Activated T-helper 17 cell treated with anti-CD3 and anti-CD28 coated beads, Interleukin-2, amount 50 U/mL, for 72 hours (primary cell): ENCODE results near the gene MAP3K20. TPM values are rescaled to one million over a fixed set of nuclear protein-coding genes. Genes with fewer than 3 reads are reported as not detected.

ENCODE experiments used
- ATAC-seq: fragments of 150-1000 bp; cut with Tn5 transposase; replicated peaks from 2 replicates; pipeline ENCODE4 v1.10.0; 2021; ENCODE audit warnings: mild to moderate bottlenecking, moderate library complexity
- H3K27ac Mint-ChIP-seq: one replicate; pipeline ENCODE4 v1.8.0; 2022; ENCODE audit warnings: mixed read lengths
- H3K27me3 Mint-ChIP-seq: one replicate; pipeline ENCODE4 v1.8.0; 2022; ENCODE audit warnings: mixed read lengths
- H3K36me3 Mint-ChIP-seq: one replicate; pipeline ENCODE4 v1.8.0; 2022; ENCODE audit warnings: low read depth, mild to moderate bottlenecking, mixed read lengths
- H3K4me1 Mint-ChIP-seq: one replicate; pipeline ENCODE4 v1.8.0; 2022; ENCODE audit warnings: mixed read lengths
- H3K4me3 Mint-ChIP-seq: one replicate; pipeline ENCODE4 v1.8.0; 2022; ENCODE audit warnings: mild to moderate bottlenecking, mixed read lengths
- H3K9me3 Mint-ChIP-seq: one replicate; pipeline ENCODE4 v1.8.0; 2022; ENCODE audit warnings: mixed read lengths
- total RNA-seq, 2 donors: library from RNA; stranded (reverse); gene quantifications; one replicate each; pipeline ENCODE4 v1.2.3, GENCODE V29; 2022

The MAP3K20 gene
- total RNA-seq, 2 donors from 2014 or later: 11.9 to 21.9 TPM

DNA sequence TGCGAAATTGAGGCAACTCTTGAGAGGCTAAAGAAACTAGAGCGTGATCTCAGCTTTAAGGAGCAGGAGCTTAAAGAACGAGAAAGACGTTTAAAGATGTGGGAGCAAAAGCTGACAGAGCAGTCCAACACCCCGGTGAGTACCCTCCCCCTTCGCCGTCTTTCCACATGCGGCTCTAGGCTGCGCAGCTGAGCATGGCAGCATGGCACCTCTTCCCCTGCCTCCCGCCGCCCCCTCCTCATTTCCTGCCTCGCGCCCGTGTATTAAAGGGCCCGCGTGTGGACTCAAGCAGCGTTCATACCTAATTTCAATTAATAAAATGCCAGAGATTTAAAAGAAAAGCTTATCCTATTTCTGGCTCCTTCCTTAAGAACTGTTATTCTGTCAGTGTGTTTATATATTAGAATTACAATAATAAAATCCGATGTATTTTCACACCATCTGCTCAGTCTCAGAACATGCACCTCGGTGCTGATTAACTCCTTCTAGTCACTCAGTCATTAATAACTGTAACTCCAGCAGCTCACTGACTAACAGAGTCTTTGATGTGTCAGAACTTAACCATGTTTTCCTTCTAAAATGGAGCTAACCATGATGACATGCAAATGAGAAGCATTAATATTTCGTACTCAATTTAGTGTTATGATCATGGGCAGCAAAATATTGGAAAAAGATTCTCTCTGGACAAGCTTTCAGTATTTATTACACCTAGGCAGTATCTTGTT, 141.6 kb downstream of the MAP3K20 start:
- ATAC-seq: no peak
- Mint-ChIP-seq H3K27ac (no peak overlapping the region), H3K36me3 (no peaks in the 10 kb centered on the region), H3K4me1 (no peaks in the 10 kb centered on the region), H3K4me3 (no peak overlapping the region), H3K27me3 (no peaks in the 10 kb centered on the region), H3K9me3 (no peaks in the 10 kb centered on the region)

DNA sequence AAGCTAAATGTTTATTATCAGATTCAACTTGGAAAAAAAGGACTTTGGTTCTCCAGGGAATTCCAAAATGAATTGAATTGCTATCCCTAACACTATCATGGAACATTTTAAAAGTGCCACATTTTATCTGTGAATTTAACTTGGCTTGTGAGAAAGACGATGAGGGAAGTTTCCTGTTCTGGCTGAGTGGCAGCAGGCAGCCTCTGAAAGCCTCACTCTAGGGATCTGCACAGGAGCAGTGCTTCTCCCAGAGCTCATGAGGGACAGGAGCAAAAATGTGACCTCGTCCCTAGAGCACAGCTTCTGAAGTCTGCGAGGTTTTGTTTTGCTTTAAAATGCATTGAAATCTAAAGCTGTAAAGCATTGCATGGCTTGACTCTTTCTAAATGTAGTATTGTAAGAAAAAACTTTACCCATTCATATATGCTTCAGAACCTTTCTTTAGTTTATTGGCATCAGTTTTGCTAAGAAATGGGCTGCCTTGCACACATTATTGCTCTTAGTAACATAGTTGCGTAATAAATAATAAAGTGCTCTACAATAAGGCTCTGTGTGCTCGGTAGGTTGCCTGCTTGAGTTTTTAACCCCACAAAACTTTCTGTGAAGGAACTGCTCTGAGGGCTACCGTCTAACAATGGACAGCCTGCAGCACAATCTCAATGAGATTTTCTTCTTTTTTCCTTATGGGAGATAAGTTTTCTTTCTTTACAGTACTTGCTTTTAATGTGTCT, 142.8 kb downstream of the MAP3K20 start:
- no peak overlapping the region for H3K4me3 Mint-ChIP-seq
- no peaks in the 10 kb centered on the region for H3K4me1 Mint-ChIP-seq
- no peaks in the 10 kb centered on the region for H3K9me3 Mint-ChIP-seq
- H3K27ac Mint-ChIP-seq: no peak overlapping the region
- ATAC-seq: no peak
- no peaks in the 10 kb centered on the region for H3K36me3 Mint-ChIP-seq
- no peaks in the 10 kb centered on the region for H3K27me3 Mint-ChIP-seq

DNA sequence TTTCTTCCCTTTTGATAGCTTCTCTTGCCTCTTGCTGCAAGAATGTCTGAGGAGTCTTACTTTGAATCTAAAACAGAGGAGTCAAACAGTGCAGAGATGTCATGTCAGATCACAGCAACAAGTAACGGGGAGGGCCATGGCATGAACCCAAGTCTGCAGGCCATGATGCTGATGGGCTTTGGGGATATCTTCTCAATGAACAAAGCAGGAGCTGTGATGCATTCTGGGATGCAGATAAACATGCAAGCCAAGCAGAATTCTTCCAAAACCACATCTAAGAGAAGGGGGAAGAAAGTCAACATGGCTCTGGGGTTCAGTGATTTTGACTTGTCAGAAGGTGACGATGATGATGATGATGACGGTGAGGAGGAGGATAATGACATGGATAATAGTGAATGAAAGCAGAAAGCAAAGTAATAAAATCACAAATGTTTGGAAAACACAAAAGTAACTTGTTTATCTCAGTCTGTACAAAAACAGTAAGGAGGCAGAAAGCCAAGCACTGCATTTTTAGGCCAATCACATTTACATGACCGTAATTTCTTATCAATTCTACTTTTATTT, 145.6 kb downstream of the MAP3K20 start:
- Mint-ChIP-seq H3K4me3 (no peak overlapping the region), H3K27ac (no peak overlapping the region), H3K36me3 (no peaks in the 10 kb centered on the region), H3K9me3 (no peaks in the 10 kb centered on the region), H3K27me3 (peaks cover 4% of the 10 kb centered on the region), H3K4me1 (no peaks in the 10 kb centered on the region)
- ATAC-seq: no peak

- no peak for ATAC-seq
- Mint-ChIP-seq H3K36me3 (no peaks in the 10 kb centered on the region), H3K27ac (no peak overlapping the region), H3K4me3 (no peak overlapping the region), H3K27me3 (peaks cover 4% of the 10 kb centered on the region), H3K9me3 (no peaks in the 10 kb centered on the region), H3K4me1 (no peaks in the 10 kb centered on the region)
These were observed 146.4 kb downstream of the MAP3K20 start for GRCh38 chr2:173221937-173222594.

DNA sequence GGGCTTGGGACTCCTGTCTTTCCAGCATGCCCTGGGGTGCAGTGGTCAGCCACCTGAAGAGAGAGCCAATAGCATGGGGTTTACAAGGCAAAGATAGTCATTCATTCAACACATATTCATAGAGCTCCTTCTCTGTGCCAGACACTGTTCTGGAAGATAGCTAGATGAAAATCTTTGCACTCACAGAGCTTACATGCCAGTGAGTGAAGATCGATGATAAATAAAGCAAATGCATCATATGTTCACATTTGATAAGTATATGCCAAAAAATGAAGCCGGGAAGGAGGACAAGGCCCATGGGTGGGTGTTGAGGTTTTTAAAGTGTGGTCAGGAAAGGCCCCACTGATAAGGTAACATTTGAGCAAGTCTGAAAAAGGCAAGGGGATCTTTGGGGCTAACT, 148.2 kb downstream of the MAP3K20 start:
- peaks cover 4% of the 10 kb centered on the region for H3K27me3 Mint-ChIP-seq
- no peaks in the 10 kb centered on the region for H3K9me3 Mint-ChIP-seq
- H3K36me3 Mint-ChIP-seq: no peaks in the 10 kb centered on the region
- H3K4me1 Mint-ChIP-seq: no peaks in the 10 kb centered on the region
- no peak for ATAC-seq
- H3K27ac Mint-ChIP-seq: no peak overlapping the region
- no peak overlapping the region for H3K4me3 Mint-ChIP-seq

DNA sequence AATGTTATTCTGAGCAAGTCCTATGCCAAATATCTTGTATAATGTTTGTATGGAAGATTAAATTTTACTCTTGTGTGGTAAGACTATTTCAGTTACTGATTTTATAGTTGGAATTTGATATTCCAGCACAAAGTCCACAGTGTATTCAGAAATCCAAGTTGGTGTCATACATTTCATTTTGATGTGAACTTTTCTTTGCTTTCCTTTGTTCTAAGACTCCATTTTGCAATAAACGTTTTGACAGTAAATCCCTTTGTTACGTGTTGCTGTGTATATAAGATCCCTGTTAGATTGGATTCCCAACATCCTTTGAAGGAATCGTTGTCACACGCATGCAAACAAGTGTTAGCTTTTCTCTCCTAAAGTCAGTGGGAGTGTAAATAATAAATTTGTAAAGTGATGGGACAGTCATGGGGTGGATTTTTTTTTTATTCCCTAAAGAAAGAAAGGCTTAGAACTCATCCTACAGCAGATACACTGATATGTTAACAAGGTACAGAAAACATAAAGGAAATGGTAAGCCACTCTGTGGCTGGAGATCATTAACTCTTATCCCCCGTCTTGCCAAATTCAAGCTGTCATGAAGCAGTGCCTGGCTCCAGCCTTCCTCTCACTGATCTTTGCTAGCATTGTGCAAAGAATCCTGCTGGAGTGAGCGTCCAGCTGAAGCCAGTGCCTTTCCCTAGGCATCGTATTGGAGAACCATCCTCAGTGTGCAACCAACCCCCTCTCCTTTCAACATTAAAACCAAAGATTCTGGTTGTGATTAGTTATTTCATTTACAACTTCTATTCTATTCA, 151.5 kb downstream of the MAP3K20 start:
- peaks cover 4% of the 10 kb centered on the region for H3K27me3 Mint-ChIP-seq
- ATAC-seq: no peak
- H3K4me3 Mint-ChIP-seq: no peak overlapping the region
- no peaks in the 10 kb centered on the region for H3K4me1 Mint-ChIP-seq
- H3K27ac Mint-ChIP-seq: no peak overlapping the region
- H3K9me3 Mint-ChIP-seq: no peaks in the 10 kb centered on the region
- no peaks in the 10 kb centered on the region for H3K36me3 Mint-ChIP-seq

DNA sequence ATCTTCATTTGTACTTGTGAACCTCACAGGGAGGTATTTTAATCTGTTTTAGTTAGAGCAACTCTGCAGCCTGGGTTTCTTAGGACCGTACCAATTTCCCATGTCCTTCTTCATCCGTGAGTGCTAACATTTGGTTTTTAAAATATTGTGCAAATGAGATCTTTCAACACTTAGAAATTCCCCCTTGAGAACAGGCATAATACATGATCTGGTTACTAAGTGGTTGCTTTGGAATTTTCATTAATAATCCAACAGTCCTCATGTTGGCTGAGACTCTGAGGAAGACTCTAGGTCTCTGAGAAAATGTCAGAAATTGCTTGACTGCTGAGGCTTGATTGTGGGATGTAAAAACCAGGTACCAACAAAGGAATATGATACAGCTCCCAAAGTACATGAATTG, 153.4 kb downstream of the MAP3K20 start:
- no peak overlapping the region for H3K27ac Mint-ChIP-seq
- no peaks in the 10 kb centered on the region for H3K27me3 Mint-ChIP-seq
- no peaks in the 10 kb centered on the region for H3K36me3 Mint-ChIP-seq
- no peak for ATAC-seq
- no peaks in the 10 kb centered on the region for H3K9me3 Mint-ChIP-seq
- no peaks in the 10 kb centered on the region for H3K4me1 Mint-ChIP-seq
- no peak overlapping the region for H3K4me3 Mint-ChIP-seq

DNA sequence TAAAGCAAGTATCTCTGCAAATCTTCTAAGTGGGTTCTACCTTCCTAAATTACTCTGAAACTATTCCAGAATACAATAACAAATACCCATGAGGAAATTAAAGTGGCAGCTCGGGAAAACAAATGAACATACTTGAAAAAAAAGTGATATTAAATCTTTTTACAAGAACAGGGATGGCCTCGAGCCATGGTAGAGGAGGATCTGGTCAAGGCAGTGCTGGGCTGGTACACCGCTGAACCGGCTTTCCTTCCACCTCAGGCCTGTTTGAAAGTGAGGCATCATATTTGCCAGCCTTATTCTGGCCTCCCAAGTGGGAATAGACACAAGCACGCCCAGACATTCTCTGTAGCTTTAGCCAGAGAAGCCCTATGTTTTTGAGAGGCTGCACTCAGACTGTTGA, 154.5 kb downstream of the MAP3K20 start:
- Mint-ChIP-seq H3K4me3 (no peak overlapping the region), H3K27me3 (peaks cover 10% of the 10 kb centered on the region), H3K4me1 (no peaks in the 10 kb centered on the region), H3K27ac (no peak overlapping the region), H3K9me3 (no peaks in the 10 kb centered on the region), H3K36me3 (no peaks in the 10 kb centered on the region)
- no peak for ATAC-seq

DNA sequence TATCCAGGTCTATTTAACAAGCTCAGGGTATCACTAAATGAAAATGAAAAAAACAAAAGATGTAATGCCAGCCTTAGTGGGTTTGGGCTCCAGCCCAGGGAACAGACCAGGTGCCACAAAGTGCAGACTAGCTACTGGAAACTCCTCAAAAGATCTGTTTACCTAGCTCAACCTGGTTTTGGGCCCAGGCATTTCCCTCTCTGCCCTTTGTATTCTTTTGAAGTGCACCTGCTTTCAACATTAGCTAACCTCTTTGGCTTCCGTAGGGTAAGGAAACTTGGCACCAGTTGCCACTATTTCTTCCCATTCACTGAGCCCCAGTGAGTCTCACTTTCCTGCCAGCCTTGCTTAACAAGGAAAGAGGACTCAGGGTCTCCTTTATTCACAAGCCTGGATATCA, 155.4 kb downstream of the MAP3K20 start:
- no peak for ATAC-seq
- Mint-ChIP-seq H3K4me3 (no peak overlapping the region), H3K9me3 (no peaks in the 10 kb centered on the region), H3K27ac (no peak overlapping the region), H3K36me3 (no peaks in the 10 kb centered on the region), H3K27me3 (peaks cover 10% of the 10 kb centered on the region), H3K4me1 (no peaks in the 10 kb centered on the region)

DNA sequence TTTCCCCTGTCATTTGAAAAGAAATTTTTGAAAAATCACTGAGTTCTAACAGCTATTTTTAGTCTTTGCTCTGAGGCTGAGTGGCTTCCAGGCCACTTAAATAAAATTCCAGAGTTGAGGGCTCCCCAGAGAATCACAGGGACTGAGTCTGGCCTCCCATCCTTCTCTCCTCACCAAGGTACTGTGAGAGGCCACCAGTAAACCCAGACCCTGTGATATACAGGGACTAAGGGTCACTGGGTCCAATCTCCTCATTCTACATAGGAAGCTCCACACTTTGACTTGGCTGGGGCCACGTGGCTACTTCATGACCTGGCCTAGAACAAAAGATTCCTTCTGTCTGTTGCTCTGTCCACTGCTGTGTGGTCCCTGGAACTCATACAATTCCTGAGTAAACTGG, 155.8 kb downstream of the MAP3K20 start:
- no peaks in the 10 kb centered on the region for H3K9me3 Mint-ChIP-seq
- H3K27ac Mint-ChIP-seq: no peak overlapping the region
- H3K27me3 Mint-ChIP-seq: peaks cover 10% of the 10 kb centered on the region
- no peaks in the 10 kb centered on the region for H3K4me1 Mint-ChIP-seq
- no peaks in the 10 kb centered on the region for H3K36me3 Mint-ChIP-seq
- no peak for ATAC-seq
- no peak overlapping the region for H3K4me3 Mint-ChIP-seq

- Mint-ChIP-seq H3K27ac (no peak overlapping the region), H3K27me3 (peaks cover 10% of the 10 kb centered on the region), H3K9me3 (no peaks in the 10 kb centered on the region), H3K36me3 (no peaks in the 10 kb centered on the region), H3K4me3 (no peak overlapping the region), H3K4me1 (no peaks in the 10 kb centered on the region)
- no peak for ATAC-seq
These were observed 157.5 kb downstream of the MAP3K20 start for GRCh38 chr2:173232956-173233744.

DNA sequence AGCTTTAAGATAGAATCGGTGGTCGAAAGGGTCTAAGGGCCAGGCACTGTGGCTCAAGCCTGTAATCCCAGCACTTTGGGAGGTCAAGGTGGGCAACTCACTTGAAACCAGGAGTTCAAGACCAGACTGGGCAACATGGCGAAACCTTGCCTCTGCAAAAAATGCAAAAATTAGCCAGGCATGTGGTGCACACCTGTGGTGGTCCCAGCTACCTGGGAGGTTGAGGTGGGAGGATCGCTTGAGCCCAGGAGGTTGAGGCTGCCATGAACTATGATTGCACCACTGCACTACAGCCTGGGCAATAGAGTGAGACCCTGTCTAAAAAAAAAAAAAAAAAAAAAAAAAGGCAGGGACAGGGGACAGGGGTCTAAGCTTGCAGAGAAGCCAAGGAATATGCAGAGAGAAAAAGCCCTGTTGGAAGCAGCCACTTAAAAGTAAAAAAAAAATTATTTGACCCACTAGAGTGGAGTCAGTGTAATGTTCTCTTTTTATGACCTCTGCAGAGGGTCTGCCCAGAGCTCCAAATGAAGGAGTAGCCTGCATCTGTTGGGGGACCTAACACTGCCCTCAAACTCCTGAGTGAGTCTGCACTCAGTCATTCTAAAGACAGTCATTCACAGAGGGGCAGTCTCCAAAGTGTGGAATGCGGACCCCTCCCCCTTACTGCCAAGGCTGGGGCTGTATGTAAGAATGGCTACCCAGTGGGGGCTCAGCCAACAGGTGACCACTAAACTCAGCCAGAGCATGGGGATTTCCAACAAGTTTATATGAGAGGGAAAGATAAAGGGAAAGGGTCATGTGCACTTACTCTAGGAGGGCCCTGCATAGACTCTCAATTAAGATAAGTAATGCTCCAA, 160.5 kb downstream of the MAP3K20 start:
- ATAC-seq: no peak
- H3K36me3 Mint-ChIP-seq: no peaks in the 10 kb centered on the region
- no peaks in the 10 kb centered on the region for H3K9me3 Mint-ChIP-seq
- H3K27me3 Mint-ChIP-seq: peaks cover 10% of the 10 kb centered on the region
- H3K4me3 Mint-ChIP-seq: no peak overlapping the region
- no peaks in the 10 kb centered on the region for H3K4me1 Mint-ChIP-seq
- H3K27ac Mint-ChIP-seq: no peak overlapping the region

DNA sequence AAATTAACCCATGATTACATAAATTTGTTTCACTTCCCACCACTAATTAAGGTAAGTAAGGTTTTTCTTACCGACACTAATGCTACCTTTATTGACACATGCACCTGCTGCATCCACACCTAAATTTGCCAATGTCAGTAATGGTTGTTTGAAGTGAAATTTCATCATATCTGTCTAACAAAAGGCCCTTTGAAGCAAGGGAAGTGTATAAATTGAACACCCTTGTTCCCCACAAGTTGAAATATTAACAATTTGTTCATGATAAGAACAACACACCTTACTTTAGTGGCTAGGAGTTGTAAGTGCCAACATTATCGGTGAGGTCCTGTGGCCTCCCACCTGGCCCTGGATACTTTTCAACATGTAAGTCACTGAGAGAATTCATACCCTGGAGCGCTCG, 162.7 kb downstream of the MAP3K20 start:
- Mint-ChIP-seq H3K27me3 (peaks cover 10% of the 10 kb centered on the region), H3K36me3 (no peaks in the 10 kb centered on the region), H3K4me1 (no peaks in the 10 kb centered on the region), H3K27ac (no peak overlapping the region), H3K9me3 (no peaks in the 10 kb centered on the region), H3K4me3 (no peak overlapping the region)
- no peak for ATAC-seq
